Adrenal gland (tissue), 12 donors: ENCODE data around the gene FAM83D. TPM values are rescaled to one million over a fixed set of nuclear protein-coding genes. Genes with fewer than 3 reads are reported as not detected.

Source experiments
- DNase-seq, 7 donors: peaks; one replicate each; pipeline ENCODE4 v3.0.0-alpha.2; 2019 to 2020
- H3K27ac ChIP-seq, 5 donors: fragments of 200-600 bp; sonication (generic) in 4 of 5; 1 replicate in 3 of 5; 2 replicates in 2 of 5; pipeline versions ENCODE4 v1.5.1 to v1.8.0; 2016 to 2020; ENCODE audit warnings: mild to moderate bottlenecking in 1 of 5
- H3K27me3 ChIP-seq: fragments of 200-600 bp; 2 replicates; pipeline ENCODE4 v1.8.0; 2021
- H3K36me3 ChIP-seq, 2 donors: fragments of 200-600 bp; replicated peaks in 1 of 2; 1 replicate in 1 of 2; 2 replicates in 1 of 2; pipeline versions ENCODE4 v1.5.1 to v1.8.0; 2018 to 2022
- H3K4me1 ChIP-seq, 2 donors: fragments of 200-600 bp; replicated peaks in 1 of 2; 1 replicate in 1 of 2; 2 replicates in 1 of 2; pipeline versions ENCODE4 v1.5.1 to v1.8.0; 2018 to 2021
- H3K4me3 ChIP-seq, 4 donors: fragments of 200-600 bp; sonication (generic) in 3 of 4; one replicate each; pipeline ENCODE4 v1.5.1; 2016 to 2018
- H3K9me3 ChIP-seq, 3 donors: fragments of 200-600 bp; sonication (generic) in 1 of 3; replicated peaks in 1 of 3; 1 replicate in 2 of 3; 2 replicates in 1 of 3; pipeline versions ENCODE4 v1.5.1 to v1.8.0; 2016 to 2021
- CTCF ChIP-seq, 6 experiments: fragments of 450-650 bp in 4 of 6; fragments of 200-600 bp in 2 of 6; sonication (generic) in 1 of 6; IDR thresholded peaks; 1 replicate in 5 of 6; 2 replicates in 1 of 6; pipeline versions ENCODE4 v1.5.1 to v1.8.0; 2016 to 2021; ENCODE audit warnings: antibody characterized with exemption in 6 of 6, mild to moderate bottlenecking in 2 of 6, moderate library complexity in 1 of 6
- POLR2A ChIP-seq, 2 donors: fragments of 450-650 bp; IDR thresholded peaks; one replicate each; pipeline ENCODE4 v1.6.1; 2017; ENCODE audit warnings: antibody characterized with exemption in 2 of 2, mild to moderate bottlenecking in 2 of 2, moderate library complexity in 1 of 2
- WGBS, 4 donors: extraction: QIAGEN DNeasy Blood & Tissue Kit in 2 of 4; methylation state at CpG; one replicate each; pipeline versions ENCODE4 v1.1.5 to v1.1.7; 2013 to 2017; 5-methylcytosine and 5-hydroxymethylcytosine counted together
- intact Hi-C, 2 donors: fragments of 100-400 bp; cut with DNase I; formaldehyde crosslinking; loops; one replicate each; pipeline versions ENCODE4 v1.14.1 to v1.15.0; 2022 to 2023
- polyA plus RNA-seq, 3 donors: library from polyadenylated mRNA; stranded (reverse); fragments of 200-250 nt in 2 of 3; fragments of 350-450 nt in 1 of 3; fragmentation: Illumina TruSeq in 1 of 3; extraction: RNeasy Lipid Tissue Mini Kit (QIAGEN cat#74804) in 1 of 3; gene quantifications; one replicate each; pipeline ENCODE4 v1.2.3, GENCODE V29; 2013 to 2014
- total RNA-seq, 9 donors: library from RNA; depleted of rRNA in 4 of 9; stranded (reverse); fragments of >200 nt in 4 of 9; fragments of 120-200 nt in 1 of 9; fragmentation: NEBNext Ultra II Directional in 1 of 9; extraction: Animal tissue kit (Norgen Biotek cat#: 25700) in 1 of 9; gene quantifications; one replicate each; pipeline versions ENCODE4 v1.1.0 to v1.2.4, GENCODE V29; 2013 to 2023
- donor health status: healthy with polysubstance abuse.
- donor health status: Bipolar disorder and iron deficiency.
- donor health status: DM: yes; HTN: yes; CAD: no.
- donor health status: DM: no; HTN: no; CAD: no.
- donor health status: DM: no; HTN: no; CAD: no.
- donor health status: DM: yes; HTN: yes; CAD: no.

The FAM83D gene
- total and polyA plus RNA-seq, 12 donors = 0.14 to 4.5 (median 0.72) TPM; not detected in 1

GRCh38 chr20:38973107-38973506, 46.9 kb downstream of the FAM83D start:
- H3K27me3 ChIP-seq = no peaks in the 10 kb centered on the region
- peaks cover 0 to 15% of the 10 kb centered on the region in 2 donors for H3K4me1 ChIP-seq
- TF ChIP-seq CTCF (IDR thresholded peaks at IDR 0.05) (no peak), POLR2A (IDR thresholded peaks at IDR 0.05) (no peak)
- intact Hi-C loops = no loop called here
- no peaks in the 10 kb centered on the region for H3K36me3 ChIP-seq
- no peaks in the 10 kb centered on the region for H3K9me3 ChIP-seq
- DNase-seq = no peak
- H3K27ac ChIP-seq = no peak overlapping the region
- no peak overlapping the region for H3K4me3 ChIP-seq

GRCh38 chr20:38973645-38974044, 47.4 kb downstream of the FAM83D start:
- Histone ChIP-seq H3K4me3 (no peak overlapping the region), H3K36me3 (no peaks in the 10 kb centered on the region), H3K9me3 (no peaks in the 10 kb centered on the region), H3K4me1 (peaks cover 0 to 15% of the 10 kb centered on the region in 2 donors), H3K27me3 (no peaks in the 10 kb centered on the region), H3K27ac (no peak overlapping the region)
- intact Hi-C loops = no loop called here
- WGBS, 4 donors = 33 to 67% (median 56%) methylated on average over 5 of the region's 5 CpGs
- TF ChIP-seq POLR2A (IDR thresholded peaks at IDR 0.05) = no peak
- TF ChIP-seq CTCF (IDR thresholded peaks at IDR 0.05) = no peak
- peak; percentile 38 to 65 (median 49) for DNase-seq

- TF ChIP-seq CTCF (IDR thresholded peaks at IDR 0.05) (no peak), POLR2A (IDR thresholded peaks at IDR 0.05) (no peak)
- Histone ChIP-seq H3K9me3 (no peaks in the 10 kb centered on the region), H3K27ac (no peak overlapping the region), H3K27me3 (no peaks in the 10 kb centered on the region), H3K4me3 (no peak overlapping the region), H3K4me1 (peaks cover 0 to 15% of the 10 kb centered on the region in 2 donors), H3K36me3 (no peaks in the 10 kb centered on the region)
- intact Hi-C loops = no loop called here
- 88 to 91% (median 90%) methylated on average over 2 of the region's 2 CpGs for WGBS, 4 donors
- no peak for DNase-seq
Measured at GRCh38 chr20:38975539-38976120, 49.4 kb downstream of the FAM83D start.

- intact Hi-C loops = no loop called here
- peaks cover 0 to 2% of the 10 kb centered on the region in 2 donors for H3K4me1 ChIP-seq
- no peak overlapping the region for H3K27ac ChIP-seq
- 89 to 94% (median 92%) methylated on average over 2 of the region's 2 CpGs for WGBS, 4 donors
- no peaks in the 10 kb centered on the region for H3K9me3 ChIP-seq
- no peak for DNase-seq
- H3K36me3 ChIP-seq = no peaks in the 10 kb centered on the region
- H3K4me3 ChIP-seq = no peak overlapping the region
- no peak for TF ChIP-seq CTCF (IDR thresholded peaks at IDR 0.05)
- no peak for TF ChIP-seq POLR2A (IDR thresholded peaks at IDR 0.05)
- H3K27me3 ChIP-seq = no peaks in the 10 kb centered on the region
Measured at GRCh38 chr20:38979434-38979833, 53.2 kb downstream of the FAM83D start.
